PFSK-1 (cell line): ENCODE data around the gene OR52D1.

Experiments
- FOXP2 ChIP-seq: optimal IDR thresholded peaks from 2 replicates; pipeline ENCODE3; 2011; ENCODE audit warnings: borderline replicate concordance, control low read depth, inconsistent platforms; ENCODE audit not compliant: insufficient read depth; ENCODE audit errors: extremely low read length, extremely low read depth
- POLR2AphosphoS5 ChIP-seq: IDR thresholded peaks from 2 replicates; pipeline ENCODE4 v1.6.1; 2012; ENCODE audit warnings: low read depth, mild to moderate bottlenecking, control low read depth, low read length, moderate library complexity
- SIN3A ChIP-seq: IDR thresholded peaks from 2 replicates; pipeline ENCODE4 v1.6.1; 2012; ENCODE audit warnings: mild to moderate bottlenecking, low read length, moderate library complexity, borderline replicate concordance; ENCODE audit not compliant: insufficient read depth
- TAF1 ChIP-seq: IDR thresholded peaks from 2 replicates; pipeline ENCODE4 v1.6.1; 2012; ENCODE audit warnings: low read length, control low read depth, borderline replicate concordance; ENCODE audit not compliant: insufficient read depth
- TF ChIP-seq, protein P1 (sequence below), 2 experiments: IDR thresholded peaks; 2 replicates each; pipeline versions ENCODE4 v1.6.1 to v1.8.0; 2011 to 2012; ENCODE audit warnings: low read depth in 2 of 2, low read length in 2 of 2, control low read depth in 1 of 2, inconsistent platforms in 1 of 2, mild to moderate bottlenecking in 1 of 2, moderate library complexity in 1 of 2; ENCODE audit not compliant: insufficient read depth in 1 of 2

DNA sequence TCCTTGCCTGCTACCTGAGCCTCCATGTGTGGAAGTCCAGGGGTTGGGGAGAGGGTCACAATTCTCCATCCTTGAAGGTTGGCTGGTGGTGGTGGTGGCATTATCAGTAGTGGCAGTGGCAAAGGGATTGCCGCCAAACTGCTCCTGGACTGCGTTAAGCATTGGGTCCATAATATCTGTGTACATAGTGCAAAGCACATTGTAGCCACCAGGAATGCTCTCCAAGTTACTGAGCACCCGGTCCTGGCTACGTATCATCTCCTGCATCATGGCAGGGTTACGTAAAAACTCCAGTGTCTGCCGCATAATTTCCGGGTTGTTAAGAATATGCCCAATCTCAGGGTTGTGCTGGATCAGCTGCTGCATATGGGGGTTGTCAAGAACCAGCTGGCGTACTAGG is 20.1 kb downstream of the OR52D1 start:
- TF ChIP-seq, protein P1, sequence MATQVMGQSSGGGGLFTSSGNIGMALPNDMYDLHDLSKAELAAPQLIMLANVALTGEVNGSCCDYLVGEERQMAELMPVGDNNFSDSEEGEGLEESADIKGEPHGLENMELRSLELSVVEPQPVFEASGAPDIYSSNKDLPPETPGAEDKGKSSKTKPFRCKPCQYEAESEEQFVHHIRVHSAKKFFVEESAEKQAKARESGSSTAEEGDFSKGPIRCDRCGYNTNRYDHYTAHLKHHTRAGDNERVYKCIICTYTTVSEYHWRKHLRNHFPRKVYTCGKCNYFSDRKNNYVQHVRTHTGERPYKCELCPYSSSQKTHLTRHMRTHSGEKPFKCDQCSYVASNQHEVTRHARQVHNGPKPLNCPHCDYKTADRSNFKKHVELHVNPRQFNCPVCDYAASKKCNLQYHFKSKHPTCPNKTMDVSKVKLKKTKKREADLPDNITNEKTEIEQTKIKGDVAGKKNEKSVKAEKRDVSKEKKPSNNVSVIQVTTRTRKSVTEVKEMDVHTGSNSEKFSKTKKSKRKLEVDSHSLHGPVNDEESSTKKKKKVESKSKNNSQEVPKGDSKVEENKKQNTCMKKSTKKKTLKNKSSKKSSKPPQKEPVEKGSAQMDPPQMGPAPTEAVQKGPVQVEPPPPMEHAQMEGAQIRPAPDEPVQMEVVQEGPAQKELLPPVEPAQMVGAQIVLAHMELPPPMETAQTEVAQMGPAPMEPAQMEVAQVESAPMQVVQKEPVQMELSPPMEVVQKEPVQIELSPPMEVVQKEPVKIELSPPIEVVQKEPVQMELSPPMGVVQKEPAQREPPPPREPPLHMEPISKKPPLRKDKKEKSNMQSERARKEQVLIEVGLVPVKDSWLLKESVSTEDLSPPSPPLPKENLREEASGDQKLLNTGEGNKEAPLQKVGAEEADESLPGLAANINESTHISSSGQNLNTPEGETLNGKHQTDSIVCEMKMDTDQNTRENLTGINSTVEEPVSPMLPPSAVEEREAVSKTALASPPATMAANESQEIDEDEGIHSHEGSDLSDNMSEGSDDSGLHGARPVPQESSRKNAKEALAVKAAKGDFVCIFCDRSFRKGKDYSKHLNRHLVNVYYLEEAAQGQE (IDR thresholded peaks at IDR 0.05; ENCODE audit: insufficient read depth in 1 of 2, low read depth in 2 of 2, low read length in 2 of 2): no peak
- TF ChIP-seq SIN3A: no peak
- TF ChIP-seq TAF1: no peak
- no peak for TF ChIP-seq POLR2AphosphoS5
- TF ChIP-seq FOXP2: no peak
